Fibroblast of lung (primary cell): ENCODE results near the gene TFPI2.
"Not testable (repeated sequence)": the region's sequence is repeated elsewhere in the genome, so short reads cannot be mapped to it uniquely, and the experiment has no call there.

ENCODE experiments used
- EZH2 ChIP-seq: IDR thresholded peaks from 2 replicates; pipeline ENCODE4 v1.5.1; 2012; ENCODE audit warnings: low read length, control low read depth, mild to moderate bottlenecking; ENCODE audit errors: missing control alignments
- TF ChIP-seq, protein P1 (sequence below), 2 donors: IDR thresholded peaks in 1 of 2; conservative IDR thresholded peaks in 1 of 2; 1 replicate in 1 of 2; 2 replicates in 1 of 2; pipeline ENCODE4 v1.5.1; 2011 to 2012; ENCODE audit warnings: low read length in 2 of 2, control low read depth in 1 of 2, inconsistent platforms in 1 of 2, low read depth in 1 of 2, mild to moderate bottlenecking in 1 of 2

GRCh38 chr7:93915888-93916287 is 25.3 kb upstream of the TFPI2 start:
- TF ChIP-seq, protein P1, sequence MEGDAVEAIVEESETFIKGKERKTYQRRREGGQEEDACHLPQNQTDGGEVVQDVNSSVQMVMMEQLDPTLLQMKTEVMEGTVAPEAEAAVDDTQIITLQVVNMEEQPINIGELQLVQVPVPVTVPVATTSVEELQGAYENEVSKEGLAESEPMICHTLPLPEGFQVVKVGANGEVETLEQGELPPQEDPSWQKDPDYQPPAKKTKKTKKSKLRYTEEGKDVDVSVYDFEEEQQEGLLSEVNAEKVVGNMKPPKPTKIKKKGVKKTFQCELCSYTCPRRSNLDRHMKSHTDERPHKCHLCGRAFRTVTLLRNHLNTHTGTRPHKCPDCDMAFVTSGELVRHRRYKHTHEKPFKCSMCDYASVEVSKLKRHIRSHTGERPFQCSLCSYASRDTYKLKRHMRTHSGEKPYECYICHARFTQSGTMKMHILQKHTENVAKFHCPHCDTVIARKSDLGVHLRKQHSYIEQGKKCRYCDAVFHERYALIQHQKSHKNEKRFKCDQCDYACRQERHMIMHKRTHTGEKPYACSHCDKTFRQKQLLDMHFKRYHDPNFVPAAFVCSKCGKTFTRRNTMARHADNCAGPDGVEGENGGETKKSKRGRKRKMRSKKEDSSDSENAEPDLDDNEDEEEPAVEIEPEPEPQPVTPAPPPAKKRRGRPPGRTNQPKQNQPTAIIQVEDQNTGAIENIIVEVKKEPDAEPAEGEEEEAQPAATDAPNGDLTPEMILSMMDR (conservative IDR thresholded peaks at IDR 0.05 in 1 of 2, IDR thresholded peaks at IDR 0.05 in 1 of 2; ENCODE audit: low read depth in 1 of 2, low read length in 2 of 2), result not testable (repeated sequence)
- not testable (repeated sequence) for TF ChIP-seq EZH2
